Naive thymus-derived CD8-positive, alpha-beta T cell (primary cell): ENCODE results near the gene PAX5. TPM values are rescaled to one million over a fixed set of nuclear protein-coding genes. Genes with fewer than 3 reads are reported as not detected.

Experiments used
- ATAC-seq, 2 donors: fragments of 150-1000 bp; cut with Tn5 transposase in 1 of 2; sonication (Bioruptor Pico), chemical (Tn5 transposase) in 1 of 2; 1 replicate in 1 of 2; 2 replicates in 1 of 2; pipeline ENCODE4 v1.10.0; 2021; ENCODE audit warnings: mild to moderate bottlenecking in 2 of 2, moderate library complexity in 2 of 2
- POLR2A ChIA-PET: fragments of 350-600 bp; sonication (Branson Sonifier 250); formaldehyde crosslinking; loops from one replicate; lab custom pipeline; 2021; ENCODE audit warnings: antibody characterized with exemption; lab: Charles Lee
- DNase-seq, 10 donors: peaks; one replicate each; pipeline versions ENCODE4 v3.0.0 to v3.0.0-alpha.2; 2020 to 2022
- H3K27ac Mint-ChIP-seq, 10 donors: one replicate each; pipeline ENCODE4 v1.8.0; 2020 to 2022; ENCODE audit warnings: mild to moderate bottlenecking in 10 of 10, mixed read lengths in 10 of 10, moderate library complexity in 4 of 10, inconsistent platforms in 1 of 10
- H3K27me3 Mint-ChIP-seq, 5 donors: one replicate each; pipeline ENCODE4 v1.8.0; 2021 to 2022; ENCODE audit warnings: mixed read lengths in 5 of 5
- H3K36me3 Mint-ChIP-seq, 3 donors: one replicate each; pipeline ENCODE4 v1.8.0; 2020 to 2022; ENCODE audit warnings: mixed read lengths in 3 of 3, mild to moderate bottlenecking in 2 of 3, inconsistent platforms in 1 of 3
- H3K4me1 Mint-ChIP-seq, 4 donors: one replicate each; pipeline ENCODE4 v1.8.0; 2021 to 2022; ENCODE audit warnings: mixed read lengths in 4 of 4
- H3K4me3 Mint-ChIP-seq, 10 donors: one replicate each; pipeline ENCODE4 v1.8.0; 2020 to 2022; ENCODE audit warnings: mild to moderate bottlenecking in 10 of 10, mixed read lengths in 10 of 10, moderate library complexity in 6 of 10, inconsistent platforms in 1 of 10
- H3K9me3 Mint-ChIP-seq, 9 donors: one replicate each; pipeline ENCODE4 v1.8.0; 2020 to 2022; ENCODE audit warnings: mixed read lengths in 9 of 9, mild to moderate bottlenecking in 3 of 9, inconsistent platforms in 1 of 9, moderate library complexity in 1 of 9
- polyA plus RNA-seq, 3 donors: library from polyadenylated mRNA; unstranded; fragments of 300-500 nt; fragmentation: Illumina TruSeq; gene quantifications; one replicate each; pipeline ENCODE4 v1.2.3, GENCODE V29; 2021
- total RNA-seq, 8 experiments: library from RNA in 2 of 8; stranded (reverse) in 2 of 8; gene quantifications; one replicate each; pipeline ENCODE4 v1.2.3 and lab custom pipeline; 2021 to 2026

The PAX5 gene
- total and polyA plus RNA-seq, 5 experiments from 2014 or later: 0.12 to 8.7 (median 8.5) TPM; not detected in 2

DNA sequence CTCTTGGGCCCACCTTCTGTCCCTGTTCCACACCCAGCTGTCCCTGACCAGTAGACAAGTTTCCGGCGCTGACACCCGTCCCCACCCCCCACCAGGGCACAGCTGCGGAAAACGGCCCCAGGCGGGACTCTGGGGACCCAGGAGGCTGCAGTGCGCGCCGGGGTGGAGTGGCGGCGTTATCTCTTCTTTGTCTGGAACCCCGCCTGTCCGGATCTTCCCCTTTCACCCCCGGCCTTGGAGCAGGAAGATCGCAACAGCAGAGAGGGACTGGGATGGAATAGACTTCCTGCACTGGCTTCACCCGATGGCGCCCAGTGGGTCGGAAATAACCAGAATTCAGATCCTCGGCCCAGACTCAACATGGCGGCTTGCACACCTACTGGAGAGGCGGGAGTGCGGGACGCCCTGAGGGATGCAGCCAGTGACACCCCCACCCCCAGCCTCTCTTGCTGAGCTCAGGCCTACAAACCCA lies 4.7 kb downstream of the PAX5 start:
- H3K4me3 Mint-ChIP-seq: peak overlapping the region in 9 of 10 donors; percentile 24 to 79 (median 56)
- peaks cover 0 to 6% (median 0%) of the 10 kb centered on the region in 3 donors for H3K36me3 Mint-ChIP-seq
- ATAC-seq (no peak), DNase-seq (no peak)
- POLR2A ChIA-PET: interaction anchor here (1.7 kb wide), 1 partner anchor 8 kb away, joined by 4 read pairs; no protein-coding TSS in a partner anchor
- peak overlapping the region in 3 of 10 donors; percentile 29 to 69 (median 40) for H3K27ac Mint-ChIP-seq
- H3K9me3 Mint-ChIP-seq: peaks cover 0 to 5% (median 0%) of the 10 kb centered on the region in 9 donors
- H3K27me3 Mint-ChIP-seq: peaks cover 41 to 97% (median 58%) of the 10 kb centered on the region in 5 donors
- H3K4me1 Mint-ChIP-seq: peaks cover 14 to 66% (median 54%) of the 10 kb centered on the region in 4 donors

DNA sequence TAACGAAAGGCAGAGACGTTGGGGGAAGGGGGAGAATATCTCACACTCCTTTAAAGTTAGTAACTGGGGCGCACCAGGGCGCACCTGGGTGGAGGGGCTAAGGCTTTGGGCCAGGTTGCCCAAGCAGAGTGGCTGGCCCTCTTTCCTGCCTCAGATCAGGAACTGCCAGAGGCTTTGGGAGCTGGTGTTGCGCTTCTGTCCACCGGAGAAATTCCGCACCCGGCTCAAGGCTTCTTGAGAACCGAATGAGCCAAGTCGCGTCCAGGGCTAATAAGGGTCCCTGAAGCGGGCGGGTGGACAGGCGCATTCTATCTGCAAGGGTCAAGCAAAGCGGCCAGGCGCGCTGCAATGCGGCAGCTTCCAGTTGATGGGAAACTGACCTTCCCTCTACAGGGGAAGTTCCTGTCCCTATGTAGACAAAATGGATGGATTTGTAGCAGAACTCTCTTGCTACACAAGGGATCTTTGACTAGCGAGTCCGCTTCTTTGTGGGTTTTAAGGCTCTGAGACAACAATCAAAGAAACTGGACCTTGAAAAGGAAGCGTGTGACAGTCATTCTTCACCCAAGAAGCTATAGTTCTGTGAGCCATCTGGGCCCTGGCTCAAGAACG lies 5.5 kb downstream of the PAX5 start:
- H3K36me3 Mint-ChIP-seq: peaks cover 0 to 6% (median 0%) of the 10 kb centered on the region in 3 donors
- no peak for ATAC-seq
- peaks cover 47 to 97% (median 64%) of the 10 kb centered on the region in 5 donors for H3K27me3 Mint-ChIP-seq
- peaks cover 0 to 5% (median 0%) of the 10 kb centered on the region in 9 donors for H3K9me3 Mint-ChIP-seq
- peaks cover 14 to 67% (median 49%) of the 10 kb centered on the region in 4 donors for H3K4me1 Mint-ChIP-seq
- peak overlapping the region in 9 of 10 donors; percentile 18 to 82 (median 60) for H3K4me3 Mint-ChIP-seq
- DNase-seq: peak in 1 of 10 donors; percentile 3
- POLR2A ChIA-PET: interaction anchor here (0.6 to 1.7 kb wide), 2 partner anchors 9 to 333 kb away, joined by 3 to 4 read pairs; no protein-coding TSS in a partner anchor
- peak overlapping the region in 2 of 10 donors; percentile 29 to 34 for H3K27ac Mint-ChIP-seq

DNA sequence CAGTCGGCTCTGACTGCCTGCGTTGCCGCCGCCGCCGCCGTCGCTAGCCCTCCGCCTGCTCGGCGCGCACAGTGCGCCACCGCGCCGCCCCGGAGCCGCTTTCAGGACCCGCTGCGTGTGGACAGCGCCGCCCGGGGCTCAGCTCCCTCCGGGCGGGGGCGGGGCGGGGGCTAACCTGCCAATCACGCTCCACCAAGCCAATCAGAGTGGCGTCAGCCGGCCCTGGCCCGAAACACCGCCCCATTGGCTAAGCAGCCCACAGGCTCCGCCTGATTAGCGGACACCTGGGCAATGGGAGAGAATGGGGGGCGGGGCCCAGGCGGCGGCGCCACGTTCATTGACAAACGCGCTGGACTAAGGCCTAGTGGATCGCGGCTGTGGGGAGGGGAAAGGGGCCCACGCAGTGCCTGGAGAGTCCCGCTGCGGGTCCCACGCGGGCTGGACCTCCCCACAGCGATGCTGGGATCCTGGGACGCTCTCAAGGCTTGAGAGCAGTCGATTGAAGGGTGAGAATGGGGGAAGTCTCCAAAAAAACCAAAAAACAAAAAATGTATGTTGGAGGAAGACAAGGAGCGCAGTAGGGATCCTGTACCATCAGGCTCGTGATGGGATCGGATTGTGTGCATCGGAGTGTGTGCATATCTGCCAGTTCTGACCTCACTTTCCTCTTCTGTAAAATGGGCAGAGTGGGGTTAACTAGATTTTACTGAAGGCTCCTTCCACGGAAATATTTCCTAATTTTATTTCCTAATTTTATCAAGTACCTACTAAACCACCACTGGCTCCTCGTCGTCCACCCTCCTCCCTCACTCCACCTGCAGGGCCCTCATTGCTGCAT lies 6.3 kb downstream of the PAX5 start:
- peaks cover 0 to 6% (median 5%) of the 10 kb centered on the region in 3 donors for H3K36me3 Mint-ChIP-seq
- peak overlapping the region in 2 of 10 donors; percentile 56 to 73 for H3K27ac Mint-ChIP-seq
- peak; percentile 70 to 89 (median 82) for DNase-seq
- H3K4me3 Mint-ChIP-seq: peak overlapping the region; percentile 31 to 85 (median 64)
- peaks cover 14 to 72% (median 46%) of the 10 kb centered on the region in 4 donors for H3K4me1 Mint-ChIP-seq
- POLR2A ChIA-PET: interaction anchor here (1.7 kb wide), 1 partner anchor 10 kb away, joined by 4 read pairs; no protein-coding TSS in a partner anchor
- peaks cover 47 to 97% (median 65%) of the 10 kb centered on the region in 5 donors for H3K27me3 Mint-ChIP-seq
- ATAC-seq: peak; percentile 83 to 93
- peaks cover 0 to 5% (median 0%) of the 10 kb centered on the region in 9 donors for H3K9me3 Mint-ChIP-seq

DNA sequence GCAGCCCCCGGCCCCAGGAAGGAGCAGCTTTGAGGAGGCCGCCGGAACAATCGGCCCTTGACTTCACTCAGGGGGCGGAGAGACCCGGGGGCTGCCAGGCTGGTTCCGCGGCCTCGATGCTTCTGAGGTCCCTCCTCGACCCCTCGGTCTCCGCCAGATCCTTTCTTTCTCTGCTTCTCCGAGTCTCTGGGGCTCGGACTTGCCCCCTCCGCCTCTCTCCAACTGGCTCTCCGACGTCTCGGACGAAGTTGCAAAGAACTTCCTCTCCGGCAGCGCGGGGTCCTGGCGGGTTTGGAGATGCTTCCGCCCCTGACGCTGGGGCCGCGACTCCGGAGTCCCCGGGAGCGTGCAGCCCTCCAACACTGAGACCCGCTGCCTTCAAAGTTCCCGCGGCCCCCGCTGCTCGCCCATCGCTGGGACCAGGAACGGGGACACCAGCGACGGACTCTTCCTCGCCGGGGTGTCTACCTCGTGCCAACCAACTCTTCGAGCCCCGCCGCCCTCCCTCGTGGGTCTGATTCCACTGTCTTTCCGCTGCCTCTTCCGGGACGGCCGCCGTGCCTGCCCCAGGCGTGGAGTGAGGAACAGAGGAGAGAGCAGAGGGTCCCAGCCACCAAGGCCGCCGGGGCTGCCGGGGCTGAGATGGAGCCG lies 7.0 kb downstream of the PAX5 start:
- ATAC-seq (peak in 1 of 2 donors; percentile 1), DNase-seq (no peak)
- Mint-ChIP-seq H3K4me1 (peaks cover 14 to 76% (median 46%) of the 10 kb centered on the region in 4 donors), H3K9me3 (peaks cover 0 to 5% (median 0%) of the 10 kb centered on the region in 9 donors), H3K36me3 (peaks cover 0 to 6% (median 6%) of the 10 kb centered on the region in 3 donors), H3K4me3 (peak overlapping the region in 9 of 10 donors; percentile 28 to 85 (median 68)), H3K27ac (peak overlapping the region in 2 of 10 donors; percentile 29 to 66), H3K27me3 (peaks cover 46 to 97% (median 61%) of the 10 kb centered on the region in 5 donors)
- POLR2A ChIA-PET: no interaction called here

DNA sequence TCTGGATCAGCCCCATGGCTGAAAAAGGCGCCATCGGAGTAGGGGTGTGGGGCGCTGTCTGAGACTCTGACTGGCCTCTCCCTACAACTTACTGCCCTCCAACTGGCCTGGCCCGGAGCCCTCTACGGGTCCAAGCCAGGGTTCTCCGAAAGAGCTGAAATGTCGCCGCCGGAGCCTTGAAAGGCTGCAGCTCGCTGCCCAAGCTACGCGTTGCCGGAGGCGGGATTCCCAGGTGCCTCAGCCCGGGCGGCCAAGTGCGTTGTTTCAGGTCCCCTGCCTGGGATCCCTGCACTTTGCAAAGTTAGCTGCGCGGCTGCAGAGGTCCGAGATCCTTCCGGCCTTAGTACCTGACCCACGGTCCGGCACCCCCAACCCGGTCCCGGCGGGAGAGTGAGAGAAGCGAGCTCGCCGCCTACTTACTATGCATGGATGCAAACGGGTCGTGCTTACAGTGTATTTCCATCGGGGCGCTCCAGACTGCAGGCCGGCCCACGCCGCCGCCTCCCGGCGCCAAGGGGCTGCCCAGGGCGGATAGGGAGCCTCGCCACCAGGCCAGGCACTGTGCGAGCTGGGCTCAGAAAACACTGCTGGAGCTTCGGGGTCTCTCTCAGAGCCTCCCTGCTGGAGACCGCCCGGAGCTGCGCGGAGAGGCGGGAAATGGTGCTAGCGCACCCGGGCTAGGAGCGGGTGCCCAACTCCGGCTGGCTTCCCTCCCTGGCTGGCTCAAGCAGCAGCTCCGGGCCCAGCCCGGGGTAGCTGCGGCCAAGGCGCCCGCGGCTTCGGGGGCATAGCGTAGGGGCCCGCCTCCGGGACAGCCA lies 7.7 kb downstream of the PAX5 start:
- Mint-ChIP-seq H3K27ac (peak overlapping the region in 2 of 10 donors; percentile 10 to 66), H3K27me3 (peaks cover 46 to 97% (median 62%) of the 10 kb centered on the region in 5 donors), H3K9me3 (peaks cover 0 to 3% (median 0%) of the 10 kb centered on the region in 9 donors), H3K36me3 (peaks cover 0 to 6% (median 6%) of the 10 kb centered on the region in 3 donors), H3K4me1 (peaks cover 14 to 70% (median 46%) of the 10 kb centered on the region in 4 donors), H3K4me3 (peak overlapping the region; percentile 61 to 88 (median 79))
- ATAC-seq: no peak
- POLR2A ChIA-PET: interaction anchor here (0.9 kb wide), 1 partner anchor 120 kb away, joined by 3 read pairs; no protein-coding TSS in a partner anchor
- no peak for DNase-seq

DNA sequence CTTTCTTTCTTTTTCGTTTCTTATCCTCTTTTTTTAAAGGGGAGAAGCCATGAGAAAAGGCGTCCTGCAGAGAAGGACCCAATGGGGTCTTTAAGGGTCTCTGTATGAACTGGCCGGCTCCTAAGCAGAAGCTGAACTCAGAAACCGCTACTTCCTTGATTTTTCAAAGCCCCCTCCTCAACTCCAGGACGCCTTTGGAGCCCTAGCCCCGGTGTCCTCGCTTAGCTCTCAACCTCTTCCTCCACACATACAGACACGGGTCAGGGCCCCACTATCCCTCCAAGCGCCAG lies 8.3 kb downstream of the PAX5 start:
- Mint-ChIP-seq H3K27me3 (peaks cover 44 to 94% (median 63%) of the 10 kb centered on the region in 5 donors), H3K36me3 (peaks cover 0 to 6% (median 6%) of the 10 kb centered on the region in 3 donors), H3K9me3 (peaks cover 0 to 3% (median 0%) of the 10 kb centered on the region in 9 donors), H3K27ac (peak overlapping the region in 2 of 10 donors; percentile 10 to 57), H3K4me3 (peak overlapping the region; percentile 61 to 88 (median 79)), H3K4me1 (peaks cover 14 to 65% (median 45%) of the 10 kb centered on the region in 4 donors)
- POLR2A ChIA-PET: interaction anchor here (0.9 kb wide), 1 partner anchor 121 kb away, joined by 3 read pairs; no protein-coding TSS in a partner anchor
- no peak for DNase-seq
- no peak for ATAC-seq

DNA sequence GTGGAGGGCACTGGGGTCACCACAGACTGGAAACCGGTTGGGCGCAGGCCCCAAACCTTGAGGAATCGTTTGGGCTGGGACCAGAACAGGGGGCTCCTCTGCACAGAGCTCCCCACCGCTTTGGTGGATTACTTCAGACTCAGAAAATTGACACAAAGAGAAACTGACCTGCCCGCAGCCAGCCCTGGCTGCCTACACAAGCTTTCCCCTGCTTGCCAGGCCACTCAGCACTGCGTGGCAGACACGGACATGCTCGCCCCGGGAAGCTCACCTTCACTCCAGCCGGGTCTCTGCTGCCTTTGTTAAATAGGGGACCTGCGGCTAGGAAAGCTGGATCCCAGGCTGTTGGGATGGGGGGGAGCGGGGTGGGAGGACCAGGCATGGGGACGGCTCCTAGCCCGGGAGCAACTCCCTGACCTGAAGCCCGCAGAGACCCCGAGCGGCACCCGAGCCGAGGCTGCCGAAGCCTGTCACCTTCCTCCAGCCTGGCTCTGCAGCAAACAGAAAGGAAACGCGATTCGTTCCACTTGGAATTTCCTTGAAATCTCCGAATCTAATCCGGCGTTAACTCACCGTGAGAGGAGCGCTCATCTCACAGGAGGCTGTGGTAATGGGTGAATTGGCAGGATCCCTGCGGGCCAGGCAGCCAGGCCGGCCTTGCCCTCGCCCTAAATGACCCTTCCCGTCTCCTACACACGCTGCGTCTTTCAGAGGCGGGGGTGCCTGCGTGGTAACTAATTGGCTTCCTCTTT lies 8.8 kb downstream of the PAX5 start:
- POLR2A ChIA-PET: interaction anchor here (0.9 kb wide), 1 partner anchor 121 kb away, joined by 3 read pairs; no protein-coding TSS in a partner anchor
- H3K27me3 Mint-ChIP-seq: peaks cover 42 to 89% (median 61%) of the 10 kb centered on the region in 5 donors
- H3K4me1 Mint-ChIP-seq: peaks cover 10 to 60% (median 40%) of the 10 kb centered on the region in 4 donors
- peaks cover 0 to 6% (median 3%) of the 10 kb centered on the region in 3 donors for H3K36me3 Mint-ChIP-seq
- peaks cover 0 to 3% (median 0%) of the 10 kb centered on the region in 9 donors for H3K9me3 Mint-ChIP-seq
- H3K27ac Mint-ChIP-seq: peak overlapping the region in 1 of 10 donors; percentile 10
- H3K4me3 Mint-ChIP-seq: peak overlapping the region; percentile 61 to 88 (median 79)
- ATAC-seq (no peak), DNase-seq (peak in 1 of 10 donors; percentile 5)

DNA sequence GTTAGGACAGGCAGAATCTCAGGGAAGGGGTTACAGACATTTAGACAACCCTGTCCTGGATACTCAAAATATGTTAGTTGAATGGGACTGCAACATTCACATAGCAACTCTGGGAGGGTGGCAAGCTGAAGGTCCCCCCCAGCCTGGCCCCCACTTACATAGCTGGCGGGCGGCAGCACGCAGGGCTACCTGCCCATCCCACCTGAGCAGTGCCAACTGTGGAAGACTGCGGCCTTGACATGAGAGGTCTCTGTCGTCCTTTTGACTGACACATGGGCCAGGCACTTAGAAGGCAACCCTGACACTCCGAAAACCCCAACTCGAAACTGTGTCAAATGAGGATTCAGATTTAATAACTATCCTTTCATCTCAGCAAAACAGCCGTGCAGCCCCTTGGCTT lies 16.5 kb downstream of the PAX5 start:
- Mint-ChIP-seq H3K4me1 (peaks cover 0 to 11% (median 0%) of the 10 kb centered on the region in 4 donors), H3K9me3 (no peaks in the 10 kb centered on the region), H3K4me3 (no peak overlapping the region), H3K27ac (no peak overlapping the region), H3K27me3 (peaks cover 22 to 81% (median 60%) of the 10 kb centered on the region in 5 donors), H3K36me3 (no peaks in the 10 kb centered on the region)
- POLR2A ChIA-PET: no interaction called here
- ATAC-seq: no peak
- no peak for DNase-seq

DNA sequence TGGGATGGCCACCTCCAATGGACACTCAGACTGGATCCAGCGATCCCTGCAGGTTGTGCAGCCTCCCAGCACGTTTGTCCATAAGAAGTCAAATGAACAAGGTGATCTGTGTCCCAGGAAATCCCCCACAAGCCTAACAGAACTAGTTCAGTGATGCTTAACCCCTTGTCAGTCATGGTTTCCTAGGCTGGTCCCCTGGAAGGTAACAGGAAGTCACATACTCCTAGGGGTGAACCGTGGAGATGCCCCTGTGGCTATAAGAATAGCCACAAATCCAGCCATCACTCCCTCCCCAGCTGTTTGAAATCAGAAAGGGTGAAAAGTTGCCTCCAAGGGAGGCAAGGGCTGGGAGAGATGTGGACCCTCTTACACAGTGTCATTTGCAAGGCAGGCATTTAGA lies 22.5 kb downstream of the PAX5 start:
- Mint-ChIP-seq H3K27me3 (peaks cover 12 to 64% (median 43%) of the 10 kb centered on the region in 5 donors), H3K27ac (peak overlapping the region in 2 of 10 donors; percentile 23 to 38), H3K4me1 (peaks cover 0 to 43% (median 0%) of the 10 kb centered on the region in 4 donors), H3K9me3 (no peaks in the 10 kb centered on the region), H3K4me3 (no peak overlapping the region), H3K36me3 (no peaks in the 10 kb centered on the region)
- DNase-seq: no peak
- ATAC-seq: no peak
- POLR2A ChIA-PET: no interaction called here

DNA sequence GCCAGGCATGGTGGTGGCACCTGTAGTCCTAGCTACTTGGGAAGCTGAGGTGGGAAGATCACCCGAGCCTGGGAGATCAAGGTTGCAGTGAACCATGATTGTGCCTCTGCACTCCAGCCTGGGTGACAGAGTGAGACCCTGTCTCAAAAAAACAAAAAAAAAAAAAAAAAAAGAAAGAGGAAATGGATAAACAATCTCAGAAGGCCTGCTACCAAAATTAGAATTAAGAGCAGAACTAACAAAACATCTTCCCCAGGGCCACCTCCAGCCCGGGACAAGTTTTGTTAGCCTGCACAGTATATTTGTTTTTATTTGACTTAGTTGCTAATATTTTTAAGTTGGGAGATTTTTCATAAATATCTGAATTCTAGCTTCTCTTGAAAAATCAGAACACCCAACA lies 23.1 kb downstream of the PAX5 start:
- POLR2A ChIA-PET: interaction anchor here (0.7 to 0.9 kb wide), 2 partner anchors 110 to 847 kb away, joined by 4 read pairs; no protein-coding TSS in a partner anchor
- ATAC-seq (no peak), DNase-seq (no peak)
- H3K36me3 Mint-ChIP-seq: no peaks in the 10 kb centered on the region
- H3K4me3 Mint-ChIP-seq: peak overlapping the region in 1 of 10 donors; percentile 32
- H3K9me3 Mint-ChIP-seq: no peaks in the 10 kb centered on the region
- peak overlapping the region in 2 of 10 donors; percentile 31 to 35 for H3K27ac Mint-ChIP-seq
- H3K27me3 Mint-ChIP-seq: peaks cover 9 to 64% (median 42%) of the 10 kb centered on the region in 5 donors
- peaks cover 0 to 44% (median 0%) of the 10 kb centered on the region in 4 donors for H3K4me1 Mint-ChIP-seq
